ENCODE measurements around the gene ZNF275. TPM values are rescaled to one million over a fixed set of nuclear protein-coding genes. Genes with fewer than 3 reads are reported as not detected.

ZNF275 gene
- total and polyA plus RNA-seq, 2 experiments from 2014 or later = 3.6 to 13.8 TPM

DNA sequence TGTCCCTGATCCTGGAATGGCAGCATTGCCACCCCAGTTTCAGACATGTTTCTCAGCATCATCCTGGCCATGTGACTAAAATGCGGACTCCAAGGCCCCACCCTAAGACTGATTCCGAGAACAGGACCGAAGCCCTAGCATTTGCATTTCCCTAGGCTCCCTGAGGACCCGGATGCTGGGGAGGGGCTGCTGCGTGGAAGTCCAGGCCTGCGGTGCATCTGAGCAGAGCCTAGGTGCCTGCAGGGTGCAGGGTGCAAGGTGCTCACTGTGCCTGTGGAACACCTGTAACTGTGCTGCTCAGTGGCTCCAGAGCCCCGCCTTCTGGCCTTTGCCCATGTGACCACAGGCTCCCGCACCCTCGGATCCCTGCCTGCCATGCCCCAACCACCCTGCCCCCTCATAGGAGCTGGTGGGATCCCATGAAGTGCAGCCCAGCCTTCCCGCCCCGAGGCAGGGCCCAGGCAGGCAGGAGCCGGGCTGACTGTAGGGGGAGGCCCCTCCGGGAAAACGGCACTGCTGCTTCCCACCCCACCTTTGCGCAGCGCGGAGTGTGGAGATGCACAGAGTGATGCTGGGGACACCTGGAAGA lies 27.3 kb upstream of the ZNF275 start:
- DNase-seq (ENCODE audit: low read depth in 1 of 2, low spot score in 1 of 2) = no peak
- Histone ChIP-seq H3K9me3 (ENCODE audit: low read depth) (no peaks in the 10 kb centered on the region), H3K27ac (no peak overlapping the region), H3K36me3 (no peaks in the 10 kb centered on the region), H3K4me1 (ENCODE audit: low read depth) (no peaks in the 10 kb centered on the region), H3K27me3 (no peaks in the 10 kb centered on the region), H3K4me3 (no peak overlapping the region)
- TF ChIP-seq, protein P1, sequence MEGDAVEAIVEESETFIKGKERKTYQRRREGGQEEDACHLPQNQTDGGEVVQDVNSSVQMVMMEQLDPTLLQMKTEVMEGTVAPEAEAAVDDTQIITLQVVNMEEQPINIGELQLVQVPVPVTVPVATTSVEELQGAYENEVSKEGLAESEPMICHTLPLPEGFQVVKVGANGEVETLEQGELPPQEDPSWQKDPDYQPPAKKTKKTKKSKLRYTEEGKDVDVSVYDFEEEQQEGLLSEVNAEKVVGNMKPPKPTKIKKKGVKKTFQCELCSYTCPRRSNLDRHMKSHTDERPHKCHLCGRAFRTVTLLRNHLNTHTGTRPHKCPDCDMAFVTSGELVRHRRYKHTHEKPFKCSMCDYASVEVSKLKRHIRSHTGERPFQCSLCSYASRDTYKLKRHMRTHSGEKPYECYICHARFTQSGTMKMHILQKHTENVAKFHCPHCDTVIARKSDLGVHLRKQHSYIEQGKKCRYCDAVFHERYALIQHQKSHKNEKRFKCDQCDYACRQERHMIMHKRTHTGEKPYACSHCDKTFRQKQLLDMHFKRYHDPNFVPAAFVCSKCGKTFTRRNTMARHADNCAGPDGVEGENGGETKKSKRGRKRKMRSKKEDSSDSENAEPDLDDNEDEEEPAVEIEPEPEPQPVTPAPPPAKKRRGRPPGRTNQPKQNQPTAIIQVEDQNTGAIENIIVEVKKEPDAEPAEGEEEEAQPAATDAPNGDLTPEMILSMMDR (IDR thresholded peaks at IDR 0.05; ENCODE audit: low read depth, low read length) = no peak

GRCh38 chrX:153307276-153308178 lies 26.4 kb upstream of the ZNF275 start:
- no peak overlapping the region for H3K27ac ChIP-seq
- peak in 1 of 2 donors; percentile 8 for DNase-seq (ENCODE audit: low read depth in 1 of 2, low spot score in 1 of 2)
- no peaks in the 10 kb centered on the region for H3K36me3 ChIP-seq
- no peaks in the 10 kb centered on the region for H3K9me3 ChIP-seq (ENCODE audit: low read depth)
- H3K4me3 ChIP-seq = no peak overlapping the region
- no peaks in the 10 kb centered on the region for H3K4me1 ChIP-seq (ENCODE audit: low read depth)
- H3K27me3 ChIP-seq = no peaks in the 10 kb centered on the region
- TF ChIP-seq, protein P1 (IDR thresholded peaks at IDR 0.05; ENCODE audit: low read depth, low read length) = no peak

DNA sequence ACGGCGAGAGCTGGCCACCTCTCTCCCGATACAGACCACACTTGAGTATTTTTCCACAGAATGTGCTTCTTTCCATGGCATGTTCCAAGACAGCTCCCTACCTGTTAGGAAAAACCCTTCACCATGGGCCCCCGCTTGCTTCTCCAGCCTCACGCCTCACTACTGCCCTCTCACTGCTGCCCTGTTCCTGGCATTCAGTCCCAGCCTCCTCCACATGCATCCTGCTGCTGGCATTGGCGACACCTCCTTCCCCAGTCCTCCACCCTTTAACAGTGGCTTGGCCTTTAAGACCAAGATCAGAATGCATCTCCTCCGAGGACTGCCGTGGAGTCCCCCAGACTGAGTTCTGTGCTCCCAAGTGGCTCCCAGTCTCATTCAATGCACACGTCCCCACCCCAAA lies 23.1 kb upstream of the ZNF275 start:
- TF ChIP-seq, protein P1 (IDR thresholded peaks at IDR 0.05; ENCODE audit: low read depth, low read length) = no peak
- Histone ChIP-seq H3K4me1 (ENCODE audit: low read depth) (no peaks in the 10 kb centered on the region), H3K27ac (no peak overlapping the region), H3K4me3 (no peak overlapping the region), H3K36me3 (no peaks in the 10 kb centered on the region), H3K9me3 (ENCODE audit: low read depth) (no peaks in the 10 kb centered on the region), H3K27me3 (no peaks in the 10 kb centered on the region)
- DNase-seq (ENCODE audit: low read depth in 1 of 2, low spot score in 1 of 2) = no peak

GRCh38 chrX:153312041-153312440 lies 21.9 kb upstream of the ZNF275 start:
- H3K4me3 ChIP-seq = no peak overlapping the region
- H3K4me1 ChIP-seq (ENCODE audit: low read depth) = no peaks in the 10 kb centered on the region
- no peak for DNase-seq (ENCODE audit: low read depth in 1 of 2, low spot score in 1 of 2)
- H3K9me3 ChIP-seq (ENCODE audit: low read depth) = no peaks in the 10 kb centered on the region
- TF ChIP-seq, protein P1 (IDR thresholded peaks at IDR 0.05; ENCODE audit: low read depth, low read length) = no peak
- H3K36me3 ChIP-seq = no peaks in the 10 kb centered on the region
- no peak overlapping the region for H3K27ac ChIP-seq
- H3K27me3 ChIP-seq = no peaks in the 10 kb centered on the region

- TF ChIP-seq, protein P1 (IDR thresholded peaks at IDR 0.05; ENCODE audit: low read depth, low read length) = no peak
- Histone ChIP-seq H3K9me3 (ENCODE audit: low read depth) (no peaks in the 10 kb centered on the region), H3K27me3 (no peaks in the 10 kb centered on the region), H3K4me3 (no peak overlapping the region), H3K4me1 (ENCODE audit: low read depth) (no peaks in the 10 kb centered on the region), H3K36me3 (no peaks in the 10 kb centered on the region), H3K27ac (no peak overlapping the region)
- no peak for DNase-seq (ENCODE audit: low read depth in 1 of 2, low spot score in 1 of 2)
Observed at GRCh38 chrX:153312842-153313241, 21.1 kb upstream of the ZNF275 start.
